Activated CD4-positive, alpha-beta T cell treated with anti-CD3 and anti-CD28 coated beads for 36 hours (primary cell): ENCODE results near the gene MCMBP. TPM values are rescaled to one million over a fixed set of nuclear protein-coding genes. Genes with fewer than 3 reads are reported as not detected.
A peak's percentile ranks its signal among the peaks of the same experiment; 100 is the strongest.
"Not testable (repeated sequence)": the region's sequence is repeated elsewhere in the genome, so short reads cannot be mapped to it uniquely, and the experiment has no call there.

ENCODE experiments used
- ATAC-seq: fragments of 200-7000 bp; cut with Tn5 transposase; one replicate; pipeline ENCODE4 v1.10.0; 2021; ENCODE audit warnings: mild to moderate bottlenecking, moderate library complexity
- CTCF ChIA-PET: fragments of 350-600 bp; sonication (Branson Sonifier 250); formaldehyde crosslinking; loops from one replicate; lab custom pipeline; 2021; ENCODE audit warnings: antibody characterized with exemption; lab: Charles Lee
- POLR2A ChIA-PET: fragments of 350-600 bp; sonication (Branson Sonifier 250); formaldehyde crosslinking; loops from one replicate; lab custom pipeline; 2021; ENCODE audit warnings: antibody characterized with exemption, inconsistent platforms; lab: Charles Lee
- DNase-seq: peaks from one replicate; pipeline ENCODE4 v3.0.0-alpha.2; 2020
- H3K27ac Mint-ChIP-seq: one replicate; pipeline ENCODE4 v1.8.0; 2021; ENCODE audit warnings: mixed read lengths
- H3K27me3 Mint-ChIP-seq: one replicate; pipeline ENCODE4 v1.8.0; 2021; ENCODE audit warnings: mixed read lengths
- H3K36me3 Mint-ChIP-seq: one replicate; pipeline ENCODE4 v1.8.0; 2021; ENCODE audit warnings: low read depth, mixed read lengths
- H3K4me1 Mint-ChIP-seq: one replicate; pipeline ENCODE4 v1.8.0; 2021; ENCODE audit warnings: mixed read lengths
- H3K4me3 Mint-ChIP-seq: one replicate; pipeline ENCODE4 v1.8.0; 2021; ENCODE audit warnings: mild to moderate bottlenecking, moderate library complexity, mixed read lengths
- H3K9me3 Mint-ChIP-seq: one replicate; pipeline ENCODE4 v1.8.0; 2021; ENCODE audit warnings: low read depth, mixed read lengths
- intact Hi-C, 2 experiments: fragments of 100-400 bp; cut with DNase I in 1 of 2; cut with micrococcal nuclease in 1 of 2; formaldehyde crosslinking; loops; one replicate each; pipeline versions ENCODE4 v1.14.2 to v1.15.1; 2022 to 2024; cut with DNase I, micrococcal nuclease
- total RNA-seq, 2 experiments: library from RNA; stranded (reverse); gene quantifications; one replicate each; pipeline ENCODE4 v1.2.3, GENCODE V29; 2021

MCMBP gene
- total RNA-seq = 10 to 100 TPM; 90.6 to 94.8 TPM

- no peak for DNase-seq
- CTCF ChIA-PET = interaction anchor here (1.2 to 3.0 kb wide), 5 partner anchors 10 to 122 kb away, joined by 3 to 24 read pairs (median 5); partner anchors contain the start of gene SEC23IP
- Mint-ChIP-seq H3K4me3 (peak within 1 kb of the TSS; percentile 90), H3K36me3 (peaks cover 19% of the 10 kb centered on the region), H3K4me1 (peaks cover 35% of the 10 kb centered on the region), H3K9me3 (no peaks in the 10 kb centered on the region), H3K27ac (peak within 1 kb of the TSS; percentile 87), H3K27me3 (no peaks in the 10 kb centered on the region)
- ATAC-seq = no peak
- POLR2A ChIA-PET = interaction anchor here (0.6 to 2.0 kb wide), 7 partner anchors 8 to 275 kb away, joined by 3 to 15 read pairs (median 3); partner anchors contain the start of genes INPP5F, SEC23IP and TIAL1
- intact Hi-C loops = loop anchor here (1.0 to 5.0 kb wide), 11 partner anchors 20 to 1118 kb away; partner anchors contain the start of genes BAG3 (in 1 of the 2), CACUL1 (in 1 of the 2), EIF3A (in 1 of the 2) and RGS10 (in 1 of the 2)
Measured at GRCh38 chr10:119872610-119872859, at the start of gene MCMBP. Gene MCMBP, minus strand, starts transcription at chr10:119872843. Its CDS starts 259 bp downstream, at chr10:119872584.

GRCh38 chr10:119919826-119920225 lies 47.2 kb upstream of the MCMBP start:
- Mint-ChIP-seq H3K27ac (no peak overlapping the region), H3K4me3 (no peak overlapping the region), H3K36me3 (peaks cover 48% of the 10 kb centered on the region), H3K27me3 (no peaks in the 10 kb centered on the region), H3K4me1 (peaks cover 9% of the 10 kb centered on the region), H3K9me3 (no peaks in the 10 kb centered on the region)
- ChIA-PET POLR2A (no interaction called here), CTCF (no interaction called here)
- ATAC-seq (no peak), DNase-seq (no peak)
- intact Hi-C loops = loop anchor here in 1 of 2 experiments (5.0 kb wide), 1 partner anchor 168 kb away; no protein-coding TSS in a partner anchor

GRCh38 chr10:119919271-119919670 lies 46.6 kb upstream of the MCMBP start:
- Mint-ChIP-seq H3K9me3 (no peaks in the 10 kb centered on the region), H3K4me1 (peaks cover 9% of the 10 kb centered on the region), H3K4me3 (no peak overlapping the region), H3K27me3 (no peaks in the 10 kb centered on the region), H3K36me3 (peaks cover 49% of the 10 kb centered on the region), H3K27ac (peak overlapping the region; percentile 21)
- intact Hi-C loops = loop anchor here in 1 of 2 experiments (5.0 kb wide), 1 partner anchor 167 kb away; no protein-coding TSS in a partner anchor
- ChIA-PET CTCF (interaction anchor here (0.8 kb wide), 1 partner anchor 9 kb away, joined by 3 read pairs; no protein-coding TSS in a partner anchor), POLR2A (no interaction called here)
- ATAC-seq (no peak), DNase-seq (no peak)

- ATAC-seq (peak; percentile 30), DNase-seq (no peak)
- ChIA-PET POLR2A (no interaction called here), CTCF (no interaction called here)
- Mint-ChIP-seq H3K36me3 (peaks cover 57% of the 10 kb centered on the region), H3K4me1 (peaks cover 9% of the 10 kb centered on the region), H3K9me3 (no peaks in the 10 kb centered on the region), H3K27me3 (no peaks in the 10 kb centered on the region), H3K4me3 (no peak overlapping the region), H3K27ac (no peak overlapping the region)
- intact Hi-C loops = loop anchor here in 1 of 2 experiments (5.0 kb wide), 1 partner anchor 165 kb away; no protein-coding TSS in a partner anchor
Measured at GRCh38 chr10:119917777-119918176, 45.1 kb upstream of the MCMBP start.

- ATAC-seq = no peak
- ChIA-PET CTCF (interaction anchor here (0.6 kb wide), 1 partner anchor 441 kb away, joined by 3 read pairs; no protein-coding TSS in a partner anchor), POLR2A (no interaction called here)
Measured at GRCh38 chr10:119910689-119911088, 38.0 kb upstream of the MCMBP start.

DNA sequence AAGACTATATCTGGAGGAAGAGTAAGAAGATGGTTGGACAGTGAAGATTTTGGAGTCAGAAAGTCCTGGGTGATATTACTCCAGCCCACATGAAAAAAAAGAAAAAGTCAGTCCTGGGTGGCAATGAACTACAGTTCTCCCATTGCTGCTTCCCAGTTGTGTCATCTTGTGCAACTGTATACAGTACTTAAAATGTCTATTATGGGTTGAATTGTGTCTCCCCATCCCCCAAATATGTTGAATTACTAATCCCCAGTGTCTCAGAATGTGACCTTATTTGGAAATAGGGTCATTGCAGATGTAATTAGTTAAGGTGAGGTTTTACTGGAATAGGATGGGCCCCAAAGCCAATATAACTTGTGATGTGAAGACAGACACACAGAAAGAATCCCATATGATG lies 35.5 kb upstream of the MCMBP start:
- intact Hi-C loops = no loop called here
- H3K4me3 Mint-ChIP-seq = no peak overlapping the region
- ATAC-seq (no peak), DNase-seq (no peak)
- peaks cover 39% of the 10 kb centered on the region for H3K36me3 Mint-ChIP-seq
- H3K4me1 Mint-ChIP-seq = no peaks in the 10 kb centered on the region
- H3K27me3 Mint-ChIP-seq = no peaks in the 10 kb centered on the region
- POLR2A ChIA-PET = no interaction called here
- H3K27ac Mint-ChIP-seq = no peak overlapping the region
- no peaks in the 10 kb centered on the region for H3K9me3 Mint-ChIP-seq
- CTCF ChIA-PET = no interaction called here

More at GRCh38 chr10:119910689-119911088, 38.0 kb upstream of the MCMBP start:
- Mint-ChIP-seq H3K27me3 (no peaks in the 10 kb centered on the region), H3K9me3 (no peaks in the 10 kb centered on the region), H3K27ac (no peak overlapping the region), H3K4me3 (no peak overlapping the region), H3K36me3 (peaks cover 43% of the 10 kb centered on the region), H3K4me1 (no peaks in the 10 kb centered on the region)
- intact Hi-C loops = no loop called here
- no peak for DNase-seq

DNA sequence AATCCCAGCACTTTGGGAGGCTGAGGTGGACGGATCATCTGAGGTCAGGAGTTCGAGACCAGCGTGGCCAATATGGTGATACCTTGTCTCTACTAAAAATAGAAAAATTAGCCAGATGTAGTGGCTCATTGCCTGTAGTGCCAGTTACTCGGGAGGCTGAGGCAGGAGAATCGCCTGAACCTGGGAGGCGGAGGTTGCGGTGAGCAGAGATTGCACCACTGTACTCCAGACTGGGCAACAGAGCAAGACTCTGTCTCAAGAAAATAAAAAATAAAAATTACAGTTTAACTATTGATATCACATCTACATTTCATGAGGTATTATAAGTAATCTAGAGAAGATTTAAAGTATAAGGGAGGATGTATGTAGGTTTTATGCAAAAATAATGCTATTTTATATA lies 35.1 kb upstream of the MCMBP start:
- H3K9me3 Mint-ChIP-seq, H3K4me3 Mint-ChIP-seq, H3K4me1 Mint-ChIP-seq, H3K27me3 Mint-ChIP-seq, H3K27ac Mint-ChIP-seq, POLR2A ChIA-PET, intact Hi-C loops, ATAC-seq, CTCF ChIA-PET, DNase-seq: not testable (repeated sequence)
- H3K36me3 Mint-ChIP-seq = peaks cover 39% of the 10 kb centered on the region

- peaks cover 29% of the 10 kb centered on the region for H3K36me3 Mint-ChIP-seq
- ChIA-PET CTCF (no interaction called here), POLR2A (no interaction called here)
- H3K4me1 Mint-ChIP-seq = peaks cover 3% of the 10 kb centered on the region
- H3K27me3 Mint-ChIP-seq = no peaks in the 10 kb centered on the region
- H3K4me3 Mint-ChIP-seq = no peak overlapping the region
- H3K9me3 Mint-ChIP-seq = no peaks in the 10 kb centered on the region
- no peak overlapping the region for H3K27ac Mint-ChIP-seq
- DNase-seq (no peak), ATAC-seq (no peak)
- intact Hi-C loops = no loop called here
Measured at GRCh38 chr10:119903946-119904666, 31.5 kb upstream of the MCMBP start.

DNA sequence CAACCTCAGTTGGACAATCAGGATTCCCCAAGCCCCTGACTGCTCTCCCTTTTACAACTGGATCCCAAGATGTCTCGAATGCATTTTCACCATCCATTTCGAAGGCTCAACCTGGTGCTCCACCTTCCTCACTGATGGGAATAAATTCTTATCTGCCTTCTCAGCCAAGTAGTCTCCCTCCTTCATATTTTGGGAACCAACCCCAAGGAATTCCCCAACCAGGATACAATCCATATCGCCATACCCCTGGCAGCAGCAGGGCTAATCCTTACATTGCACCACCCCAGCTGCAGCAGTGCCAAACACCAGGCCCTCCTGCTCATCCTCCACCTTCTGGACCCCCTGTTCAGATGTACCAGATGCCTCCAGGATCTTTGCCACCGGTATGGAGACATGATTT lies 25.9 kb upstream of the MCMBP start:
- Mint-ChIP-seq H3K4me1 (peaks cover 51% of the 10 kb centered on the region), H3K4me3 (no peak overlapping the region), H3K9me3 (no peaks in the 10 kb centered on the region), H3K27ac (no peak overlapping the region), H3K36me3 (peaks cover 24% of the 10 kb centered on the region), H3K27me3 (no peaks in the 10 kb centered on the region)
- ChIA-PET POLR2A (no interaction called here), CTCF (no interaction called here)
- no peak for ATAC-seq
- no peak for DNase-seq
- intact Hi-C loops = no loop called here

GRCh38 chr10:119896937-119897770 lies 24.5 kb upstream of the MCMBP start:
- DNase-seq = no peak
- intact Hi-C loops = no loop called here
- H3K9me3 Mint-ChIP-seq = no peaks in the 10 kb centered on the region
- H3K36me3 Mint-ChIP-seq = peaks cover 20% of the 10 kb centered on the region
- peaks cover 56% of the 10 kb centered on the region for H3K4me1 Mint-ChIP-seq
- H3K4me3 Mint-ChIP-seq = no peak overlapping the region
- no peaks in the 10 kb centered on the region for H3K27me3 Mint-ChIP-seq
- ChIA-PET CTCF (interaction anchor here (0.6 kb wide), 1 partner anchor 63 kb away, joined by 3 read pairs; no protein-coding TSS in a partner anchor), POLR2A (no interaction called here)
- no peak overlapping the region for H3K27ac Mint-ChIP-seq
- ATAC-seq = no peak

GRCh38 chr10:119896061-119896655 lies 23.5 kb upstream of the MCMBP start:
- ChIA-PET CTCF (no interaction called here), POLR2A (no interaction called here)
- DNase-seq (no peak), ATAC-seq (no peak)
- H3K4me3 Mint-ChIP-seq = no peak overlapping the region
- peak overlapping the region; percentile 7 for H3K27ac Mint-ChIP-seq
- intact Hi-C loops = no loop called here
- no peaks in the 10 kb centered on the region for H3K9me3 Mint-ChIP-seq
- no peaks in the 10 kb centered on the region for H3K27me3 Mint-ChIP-seq
- H3K36me3 Mint-ChIP-seq = peaks cover 20% of the 10 kb centered on the region
- peaks cover 57% of the 10 kb centered on the region for H3K4me1 Mint-ChIP-seq
